ENCODE measurements around the gene PIGV.
"Not testable (repeated sequence)": the region's sequence is repeated elsewhere in the genome, so short reads cannot be mapped to it uniquely, and the experiment has no call there.

The PIGV gene

DNA sequence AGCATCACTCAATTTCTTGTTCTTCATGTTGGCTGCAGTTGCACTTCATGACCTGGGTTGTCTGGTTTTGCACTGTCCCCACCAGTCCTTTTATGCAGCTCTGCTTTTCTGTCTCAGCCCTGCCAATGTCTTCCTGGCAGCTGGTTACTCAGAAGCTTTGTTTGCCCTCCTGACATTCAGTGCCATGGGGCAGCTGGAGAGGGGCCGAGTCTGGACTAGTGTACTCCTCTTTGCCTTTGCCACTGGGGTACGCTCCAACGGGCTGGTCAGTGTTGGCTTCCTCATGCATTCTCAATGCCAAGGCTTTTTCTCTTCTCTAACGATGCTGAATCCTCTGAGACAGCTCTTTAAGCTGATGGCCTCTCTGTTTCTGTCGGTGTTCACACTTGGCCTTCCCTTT, 6.6 kb downstream of the PIGV start:
- DNase-seq (ENCODE audit: low spot score), result no peak

GRCh38 chr1:26797627-26798026, 9.9 kb downstream of the PIGV start:
- no peak for DNase-seq (ENCODE audit: low spot score)

- DNase-seq (ENCODE audit: low spot score), result no peak
Measured at GRCh38 chr1:26799479-26800142, 11.9 kb downstream of the PIGV start.

DNA sequence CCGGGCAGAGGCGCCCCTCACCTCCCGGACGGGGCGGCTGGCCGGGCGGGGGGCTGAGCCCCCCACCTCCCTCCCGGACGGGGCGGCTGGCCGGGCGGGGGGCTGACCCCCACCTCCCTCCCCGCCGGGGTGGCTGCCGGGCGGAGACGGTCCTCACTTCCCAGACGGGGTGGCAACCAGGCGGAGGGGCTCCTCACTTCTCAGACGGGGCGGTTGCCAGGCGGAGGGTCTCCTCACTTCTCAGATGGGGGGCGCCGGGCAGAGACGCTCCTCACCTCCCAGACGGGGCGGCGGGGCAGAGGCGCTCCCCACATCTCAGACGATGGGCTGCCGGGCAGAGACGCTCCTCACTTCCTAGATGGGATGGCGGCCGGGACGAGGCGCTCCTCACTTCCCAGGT, 16.2 kb downstream of the PIGV start:
- DNase-seq (ENCODE audit: low spot score), result not testable (repeated sequence)

- DNase-seq (ENCODE audit: low spot score), result peak; percentile 65
Measured at GRCh38 chr1:26810105-26810504, 22.4 kb downstream of the PIGV start.

GRCh38 chr1:26811057-26811456, 23.3 kb downstream of the PIGV start:
- no peak for DNase-seq (ENCODE audit: low spot score)

GRCh38 chr1:26811708-26812107, 24.0 kb downstream of the PIGV start:
- no peak for DNase-seq (ENCODE audit: low spot score)

- DNase-seq (ENCODE audit: low spot score), result no peak
Measured at GRCh38 chr1:26814377-26814776, 26.6 kb downstream of the PIGV start.

DNA sequence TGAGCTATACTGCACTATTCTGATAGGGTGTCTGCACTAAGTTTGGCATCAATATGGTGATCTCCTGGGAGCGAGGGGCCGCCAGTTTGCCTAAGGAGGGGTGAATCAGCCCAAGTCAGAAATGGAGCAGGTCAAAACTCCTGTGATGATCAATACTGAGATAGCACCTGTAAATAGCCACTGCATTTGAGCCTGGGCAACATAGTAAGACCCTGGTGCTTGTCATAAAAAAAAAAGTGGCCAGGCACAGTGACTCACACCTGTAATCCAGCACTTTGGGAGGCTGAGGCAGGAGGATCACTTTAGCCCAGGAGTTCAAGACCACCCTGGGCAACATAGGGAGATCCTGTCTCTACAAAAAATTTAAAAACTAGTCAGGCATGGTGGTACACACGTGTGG, 27.1 kb downstream of the PIGV start:
- no peak for DNase-seq (ENCODE audit: low spot score)

DNA sequence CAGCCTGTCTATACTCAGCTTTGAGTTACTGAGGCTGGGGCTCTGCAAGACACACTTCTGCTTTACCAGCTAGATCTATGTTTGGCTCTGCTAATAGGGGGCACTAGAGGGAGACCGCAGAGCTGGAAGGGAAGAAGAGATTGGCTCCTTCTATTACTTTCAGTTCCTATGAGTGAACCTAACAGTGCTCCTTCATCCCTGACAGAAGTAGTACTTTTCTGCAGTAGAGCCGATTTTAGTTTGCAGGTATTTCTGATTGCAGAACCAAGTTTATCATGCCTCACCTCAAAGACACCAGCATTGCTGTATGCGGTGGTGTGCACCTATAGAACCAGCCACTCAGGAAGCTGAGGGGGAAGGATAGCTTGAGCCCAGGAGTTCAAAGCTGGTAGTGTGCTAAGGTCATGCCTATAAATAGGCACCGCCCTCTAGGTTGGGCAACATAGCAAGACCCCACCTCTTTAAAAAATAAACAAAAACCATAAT, 33.1 kb downstream of the PIGV start:
- DNase-seq (ENCODE audit: low spot score), result no peak

DNA sequence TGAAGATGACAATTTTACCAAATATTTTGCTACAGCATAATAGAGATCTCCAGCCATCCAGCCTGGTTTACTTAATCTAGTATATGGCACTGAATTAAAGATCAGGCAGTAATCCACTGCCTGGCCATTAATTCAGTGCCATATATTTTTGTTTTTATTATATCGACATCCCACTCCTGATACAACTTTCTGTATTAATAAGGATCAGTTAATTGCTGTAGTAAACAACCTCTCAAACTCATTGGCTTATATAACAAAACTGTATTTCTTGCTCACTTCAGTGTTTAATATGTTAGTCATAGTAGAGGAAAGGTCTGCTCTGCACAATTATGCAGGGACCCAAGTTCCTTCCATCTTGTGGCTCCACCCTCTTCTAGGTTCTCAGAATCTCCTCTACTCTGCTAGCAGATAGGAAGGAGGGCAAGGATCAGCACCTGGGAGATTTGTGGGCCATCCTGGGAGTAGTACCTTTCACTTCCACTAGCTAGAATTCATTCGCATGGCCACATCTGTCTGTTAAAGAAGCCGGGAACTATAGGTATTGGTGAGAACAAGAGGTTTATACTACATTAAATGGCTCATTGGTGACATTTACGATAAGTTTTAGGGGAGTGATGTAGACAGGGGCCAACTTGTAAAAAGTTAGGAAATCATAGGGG, 35.1 kb downstream of the PIGV start:
- no peak for DNase-seq (ENCODE audit: low spot score)

GRCh38 chr1:26824731-26825130, 37.0 kb downstream of the PIGV start:
- DNase-seq (ENCODE audit: low spot score), result no peak

DNA sequence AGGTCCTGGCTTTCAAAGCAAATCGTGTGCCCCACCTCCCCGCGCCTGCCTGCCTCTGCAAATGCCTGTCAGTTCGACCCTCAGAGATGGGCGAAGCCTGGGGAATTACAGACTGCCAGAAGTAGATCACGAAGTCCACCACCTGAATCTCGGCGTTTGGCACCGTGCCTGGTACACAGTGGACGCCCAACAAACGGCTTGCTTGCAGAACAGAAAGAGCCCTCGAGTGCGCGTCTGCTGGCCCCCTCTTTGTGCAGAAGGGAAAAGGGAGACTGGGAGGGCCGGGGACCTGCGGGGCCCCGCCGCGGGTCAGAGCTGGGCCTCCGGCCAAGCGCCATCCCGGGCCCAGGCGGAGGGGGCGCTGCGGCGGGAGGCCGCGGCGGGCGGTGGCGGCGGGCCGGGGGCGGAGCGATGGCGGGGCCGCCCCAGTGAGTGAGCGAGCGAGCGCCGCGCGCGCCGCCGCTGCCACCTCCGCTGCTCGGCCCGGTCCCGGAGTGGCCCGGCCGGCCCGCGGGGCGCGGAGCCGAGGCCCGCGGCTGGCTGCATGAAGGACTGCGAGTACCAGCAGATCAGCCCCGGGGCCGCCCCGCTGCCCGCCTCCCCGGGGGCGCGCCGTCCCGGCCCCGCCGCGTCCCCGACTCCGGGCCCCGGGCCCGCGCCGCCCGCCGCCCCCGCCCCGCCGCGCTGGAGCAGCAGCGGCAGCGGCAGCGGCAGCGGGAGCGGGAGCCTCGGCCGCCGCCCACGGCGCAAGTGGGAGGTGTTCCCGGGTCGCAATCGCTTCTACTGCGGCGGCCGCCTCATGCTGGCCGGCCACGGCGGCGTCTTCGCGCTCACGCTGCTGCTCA, 38.7 kb downstream of the PIGV start, which contains the start of gene ZDHHC18:
Gene ZDHHC18, plus strand, starts transcription at position 428 of the 845 bp plus-strand sequence. Its CDS starts 117 bp downstream, at position 545.
- DNase-seq (ENCODE audit: low spot score), result peak; percentile 44

DNA sequence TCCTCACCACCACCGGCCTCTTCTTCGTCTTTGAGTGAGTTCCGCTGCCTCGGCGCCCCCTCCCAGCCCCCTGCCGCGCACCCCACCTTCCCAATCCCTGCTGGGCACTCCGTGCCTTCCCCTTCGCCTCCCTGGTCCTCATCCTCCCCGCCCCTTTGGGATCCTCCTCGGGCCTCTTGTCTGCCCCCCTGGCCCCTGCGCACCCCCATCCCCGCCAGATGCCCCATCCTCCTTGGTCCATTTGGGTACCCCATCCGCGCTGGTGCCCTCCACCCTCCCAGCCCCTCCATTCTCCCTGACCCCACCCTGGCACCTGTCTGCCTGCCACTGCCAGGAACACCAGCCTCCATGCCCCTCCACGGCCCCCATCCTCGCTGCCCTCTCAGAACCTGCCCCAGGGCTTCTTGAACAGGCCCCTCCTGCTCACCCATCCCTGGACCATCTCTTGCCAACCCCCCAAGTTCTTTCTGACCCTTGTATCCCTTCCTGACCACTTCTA, 39.4 kb downstream of the PIGV start:
- DNase-seq (ENCODE audit: low spot score), result no peak

DNA sequence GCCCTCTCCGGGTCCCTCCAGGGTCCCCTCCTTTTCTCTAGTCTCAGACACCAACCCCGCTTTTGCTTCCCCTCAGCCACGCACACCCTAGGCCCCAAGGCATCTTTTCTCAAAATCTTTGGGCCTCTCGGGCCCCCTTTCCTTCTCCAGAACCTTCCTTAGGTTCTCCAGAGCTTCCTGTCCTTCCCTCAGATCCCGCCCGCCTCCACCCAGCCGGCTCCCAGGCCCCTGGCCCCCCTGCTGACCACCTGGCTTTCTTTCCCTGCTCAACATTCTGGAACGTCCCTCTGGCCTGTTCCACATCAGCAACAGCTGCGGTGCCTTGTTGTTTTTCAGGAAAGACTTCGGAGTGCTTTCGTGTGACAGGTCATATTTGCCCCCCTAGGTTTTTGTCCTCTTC, 39.9 kb downstream of the PIGV start:
- no peak for DNase-seq (ENCODE audit: low spot score)

- DNase-seq (ENCODE audit: low spot score), result no peak
Measured at GRCh38 chr1:26828411-26828991, 40.8 kb downstream of the PIGV start.

DNA sequence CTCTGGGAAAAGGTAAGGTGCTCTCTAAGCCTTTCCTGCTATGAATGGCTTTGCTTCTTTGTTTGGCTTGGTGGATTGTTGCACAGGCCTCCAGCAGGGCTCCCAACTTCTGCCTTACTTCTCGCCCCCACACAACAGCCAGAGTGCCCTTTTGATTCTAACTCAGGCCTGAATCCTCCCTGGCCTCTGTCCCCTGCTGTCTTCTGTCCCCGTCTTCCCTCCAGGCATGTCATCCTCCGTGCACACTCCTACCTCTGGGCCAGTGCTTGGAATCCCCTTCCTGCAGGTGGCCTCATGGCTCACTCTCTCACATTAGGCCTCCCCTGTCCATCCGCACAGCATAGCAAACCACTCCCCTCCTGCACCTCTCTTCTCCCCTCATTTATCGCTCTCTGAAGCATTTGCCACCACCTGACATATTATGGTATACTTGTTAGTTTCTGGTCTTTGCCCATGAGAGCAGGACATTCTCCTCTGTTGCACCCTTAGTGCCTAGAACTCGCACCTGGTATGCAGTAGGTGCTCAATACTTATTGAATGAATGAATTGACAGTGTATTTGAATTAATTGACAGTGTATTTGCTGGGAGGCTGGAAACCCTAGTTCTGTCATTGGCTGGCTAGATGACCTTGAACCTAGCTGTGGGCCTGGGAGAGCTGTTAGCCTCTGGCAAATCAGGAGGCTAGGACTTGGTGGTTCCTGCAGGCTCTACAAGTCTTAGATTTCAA, 41.6 kb downstream of the PIGV start:
- no peak for DNase-seq (ENCODE audit: low spot score)

- no peak for DNase-seq (ENCODE audit: low spot score)
Measured at GRCh38 chr1:26831059-26831458, 43.3 kb downstream of the PIGV start.

- no peak for DNase-seq (ENCODE audit: low spot score)
Measured at GRCh38 chr1:26831546-26832248, 43.9 kb downstream of the PIGV start.

DNA sequence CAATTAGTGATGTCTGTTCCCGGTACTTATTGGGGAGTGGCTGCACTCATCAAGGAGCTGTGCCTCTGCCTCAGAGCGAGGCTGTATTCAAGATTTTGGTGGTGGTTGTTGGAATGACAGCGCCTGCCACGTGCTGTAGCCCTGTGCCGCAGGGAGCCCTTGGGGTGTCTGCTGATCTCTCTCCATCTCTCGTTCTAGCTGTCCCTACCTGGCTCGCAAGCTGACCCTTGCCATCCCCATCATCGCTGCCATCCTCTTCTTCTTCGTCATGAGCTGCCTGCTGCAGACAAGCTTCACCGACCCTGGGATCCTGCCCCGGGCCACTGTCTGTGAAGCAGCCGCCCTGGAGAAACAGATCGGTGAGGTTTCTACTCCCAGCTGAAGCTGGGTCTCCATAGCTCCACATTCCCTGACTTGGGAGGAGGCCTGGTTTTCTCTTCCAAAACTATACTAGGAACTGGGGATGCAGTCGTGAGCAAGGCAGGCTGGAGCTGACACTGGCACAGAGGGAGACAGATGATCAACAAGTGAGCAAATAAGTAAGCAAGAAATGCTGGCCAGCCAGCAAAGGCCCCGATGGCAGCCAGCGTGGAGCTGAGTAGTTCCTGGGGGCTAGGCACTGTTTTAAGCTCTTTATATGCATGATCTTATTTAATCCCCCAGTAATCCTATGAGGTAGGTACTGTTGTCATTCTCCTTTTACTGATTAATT, 44.7 kb downstream of the PIGV start:
- DNase-seq (ENCODE audit: low spot score), result no peak

All from hematopoietic multipotent progenitor cell treated with erythropoietin and hydrocortisone succinate and interleukin-3 and kit ligand, for 17 days (in vitro differentiated cells).